Breast epithelium (tissue), 4 donors: Measurements from ENCODE around the gene UBXN6. TPM values are rescaled to one million over a fixed set of nuclear protein-coding genes. Genes with fewer than 3 reads are reported as not detected.

ENCODE experiments used
- DNase-seq, 2 donors: peaks; one replicate each; pipeline ENCODE4 v3.0.0-alpha.2; 2019; ENCODE audit warnings: low spot score in 2 of 2
- H3K27ac ChIP-seq, 2 donors: fragments of 200-600 bp; sonication (generic) in 1 of 2; one replicate each; pipeline ENCODE4 v1.5.1; 2016 to 2019; ENCODE audit warnings: mild to moderate bottlenecking in 1 of 2
- H3K27me3 ChIP-seq, 2 donors: fragments of 200-600 bp; sonication (generic) in 1 of 2; one replicate each; pipeline versions ENCODE4 v1.5.1 to v1.6.0; 2017 to 2019; ENCODE audit warnings: control low read depth in 1 of 2, mild to moderate bottlenecking in 1 of 2
- H3K36me3 ChIP-seq: fragments of 200-600 bp; one replicate; pipeline ENCODE4 v1.5.1; 2019
- H3K4me1 ChIP-seq, 2 donors: fragments of 200-600 bp; sonication (generic); one replicate each; pipeline ENCODE4 v1.5.1; 2016 to 2019; ENCODE audit warnings: control low read depth in 1 of 2
- H3K4me3 ChIP-seq, 3 donors: fragments of 200-600 bp; sonication (generic); 1 replicate in 2 of 3; 2 replicates in 1 of 3; pipeline ENCODE4 v1.5.1; 2016 to 2019; ENCODE audit warnings: mild to moderate bottlenecking in 3 of 3, moderate library complexity in 2 of 3
- H3K9me3 ChIP-seq, 2 donors: fragments of 200-600 bp; sonication (generic) in 1 of 2; one replicate each; pipeline ENCODE4 v1.5.1; 2016 to 2019; ENCODE audit warnings: control low read depth in 1 of 2
- CTCF ChIP-seq, 3 donors: fragments of 450-650 bp; IDR thresholded peaks; one replicate each; pipeline ENCODE4 v1.5.1; 2016 to 2017; ENCODE audit warnings: antibody characterized with exemption in 3 of 3, mild to moderate bottlenecking in 3 of 3, moderate library complexity in 3 of 3
- POLR2A ChIP-seq: fragments of 450-650 bp; IDR thresholded peaks from one replicate; pipeline ENCODE4 v1.6.1; 2016; ENCODE audit warnings: antibody characterized with exemption, mild to moderate bottlenecking, moderate library complexity
- POLR2AphosphoS5 ChIP-seq, 3 donors: sonication (generic); formaldehyde crosslinking; IDR thresholded peaks; one replicate each; pipeline ENCODE4 v1.6.1; 2017; ENCODE audit warnings: antibody characterized with exemption in 3 of 3
- intact Hi-C: fragments of 100-400 bp; cut with DNase I; formaldehyde crosslinking; loops from one replicate; pipeline ENCODE4 v1.15.1; 2023; ENCODE audit warnings: low total_unique reads
- total RNA-seq, 3 donors: library from RNA; depleted of rRNA; stranded (reverse); fragments of >200 nt; gene quantifications; one replicate each; pipeline ENCODE4 v1.1.0, GENCODE V29; 2016

The UBXN6 gene
- total RNA-seq, 3 donors from 2014 or later = 72.9 to 139 (median 91.1) TPM

- intact Hi-C loops = no loop called here
Measured at GRCh38 chr19:4504891-4505569, 47.4 kb upstream of the UBXN6 start.

GRCh38 chr19:4504297-4504701 is 46.7 kb upstream of the UBXN6 start:
- TF ChIP-seq POLR2AphosphoS5 (IDR thresholded peaks at IDR 0.05) = no peak
- TF ChIP-seq CTCF (IDR thresholded peaks at IDR 0.05) = no peak
- no peak for TF ChIP-seq POLR2A
- DNase-seq = no peak
- Histone ChIP-seq H3K27ac (no peak overlapping the region), H3K36me3 (no peaks in the 10 kb centered on the region), H3K4me1 (no peaks in the 10 kb centered on the region), H3K27me3 (no peaks in the 10 kb centered on the region), H3K9me3 (no peaks in the 10 kb centered on the region), H3K4me3 (no peak overlapping the region)
- intact Hi-C loops = no loop called here

More at GRCh38 chr19:4504891-4505569, 47.4 kb upstream of the UBXN6 start:
- H3K36me3 ChIP-seq = no peaks in the 10 kb centered on the region
- no peak for TF ChIP-seq POLR2AphosphoS5 (IDR thresholded peaks at IDR 0.05)
- TF ChIP-seq POLR2A = no peak
- H3K4me3 ChIP-seq = no peak overlapping the region
- no peak overlapping the region for H3K27ac ChIP-seq
- DNase-seq = no peak
- H3K27me3 ChIP-seq = no peaks in the 10 kb centered on the region
- no peaks in the 10 kb centered on the region for H3K4me1 ChIP-seq
- H3K9me3 ChIP-seq = no peaks in the 10 kb centered on the region

- no peak for TF ChIP-seq POLR2AphosphoS5 (IDR thresholded peaks at IDR 0.05)
- TF ChIP-seq CTCF (IDR thresholded peaks at IDR 0.05) = no peak
- TF ChIP-seq POLR2A = no peak
- intact Hi-C loops = no loop called here
- Histone ChIP-seq H3K9me3 (no peaks in the 10 kb centered on the region), H3K4me1 (no peaks in the 10 kb centered on the region), H3K36me3 (no peaks in the 10 kb centered on the region), H3K4me3 (no peak overlapping the region), H3K27ac (no peak overlapping the region), H3K27me3 (no peaks in the 10 kb centered on the region)
- no peak for DNase-seq
Measured at GRCh38 chr19:4503825-4504170, 46.2 kb upstream of the UBXN6 start.

GRCh38 chr19:4503132-4503824 is 45.7 kb upstream of the UBXN6 start:
- Histone ChIP-seq H3K27ac (no peak overlapping the region), H3K27me3 (no peaks in the 10 kb centered on the region), H3K36me3 (no peaks in the 10 kb centered on the region), H3K4me3 (no peak overlapping the region), H3K9me3 (no peaks in the 10 kb centered on the region), H3K4me1 (no peaks in the 10 kb centered on the region)
- intact Hi-C loops = no loop called here
- no peak for DNase-seq
- TF ChIP-seq CTCF (IDR thresholded peaks at IDR 0.05) = no peak
- TF ChIP-seq POLR2A = no peak
- TF ChIP-seq POLR2AphosphoS5 (IDR thresholded peaks at IDR 0.05) = no peak

- Histone ChIP-seq H3K36me3 (no peaks in the 10 kb centered on the region), H3K27ac (peak overlapping the region in 1 of 2 donors; percentile 25)
- intact Hi-C loops = no loop called here
Measured at GRCh38 chr19:4502282-4503131, 44.9 kb upstream of the UBXN6 start.

More at GRCh38 chr19:4502282-4503131, 44.9 kb upstream of the UBXN6 start:
- Histone ChIP-seq H3K27me3 (no peaks in the 10 kb centered on the region), H3K4me3 (no peak overlapping the region), H3K4me1 (no peaks in the 10 kb centered on the region), H3K9me3 (no peaks in the 10 kb centered on the region)
- TF ChIP-seq CTCF (IDR thresholded peaks at IDR 0.05) = no peak
- no peak for TF ChIP-seq POLR2A
- TF ChIP-seq POLR2AphosphoS5 (IDR thresholded peaks at IDR 0.05) = no peak
- DNase-seq = no peak
